ENCODE measurements around the gene BNIP3. TPM values are rescaled to one million over a fixed set of nuclear protein-coding genes. Genes with fewer than 3 reads are reported as not detected.

Gene BNIP3
- total RNA-seq, 1 experiment from 2014 or later = 113 TPM

GRCh38 chr10:131934769-131935168 lies 47.0 kb downstream of the BNIP3 start (continued):
- TF ChIP-seq PREB (CRISPR knock-in tag; IDR thresholded peaks at IDR 0.05; ENCODE audit: borderline replicate concordance) = no peak
- TF ChIP-seq ZNF512 (CRISPR knock-in tag; IDR thresholded peaks at IDR 0.05; ENCODE audit: borderline replicate concordance) = no peak
- TF ChIP-seq USF1 (CRISPR knock-in tag; IDR thresholded peaks at IDR 0.05) = no peak
- no peak for TF ChIP-seq SMAD4 (CRISPR knock-in tag; IDR thresholded peaks at IDR 0.05)
- TF ChIP-seq ZNF423 (CRISPR knock-in tag; IDR thresholded peaks at IDR 0.05) = no peak
- no peak for TF ChIP-seq CTCF (IDR thresholded peaks at IDR 0.05)
- no peak for TF ChIP-seq ZNF232 (CRISPR knock-in tag; IDR thresholded peaks at IDR 0.05)
- no peak for TF ChIP-seq TCF7 (CRISPR knock-in tag; IDR thresholded peaks at IDR 0.05; ENCODE audit: low read depth)
- no peak for TF ChIP-seq NFATC4 (CRISPR knock-in tag; IDR thresholded peaks at IDR 0.05)

- POLR2A ChIA-PET = no interaction called here
- no peaks in the 10 kb centered on the region for H3K27me3 Mint-ChIP-seq (ENCODE audit: low read depth)
- ATAC-seq = no peak
- CTCF ChIA-PET = interaction anchor here (1.0 to 1.5 kb wide), 2 partner anchors 9 to 13 kb away, joined by 3 to 4 read pairs; no protein-coding TSS in a partner anchor
- H3K4me3 Mint-ChIP-seq = no peak overlapping the region
- no peaks in the 10 kb centered on the region; the same call in 1 of the 2 replicates for H3K9me3 Mint-ChIP-seq
- no peak overlapping the region for H3K27ac Mint-ChIP-seq
- peaks cover 40% of the 10 kb centered on the region for H3K4me1 Mint-ChIP-seq
- H3K36me3 Mint-ChIP-seq = peaks cover 30% of the 10 kb centered on the region
- TF ChIP-seq SMAD4 (CRISPR knock-in tag; IDR thresholded peaks at IDR 0.05) = no peak
- no peak for TF ChIP-seq MXD4 (CRISPR knock-in tag; IDR thresholded peaks at IDR 0.05; ENCODE audit: borderline replicate concordance)
- no peak for TF ChIP-seq PRDM15 (CRISPR knock-in tag; IDR thresholded peaks at IDR 0.05)
- TF ChIP-seq NFE2L1 (CRISPR knock-in tag; IDR thresholded peaks at IDR 0.05) = no peak
- no peak for TF ChIP-seq TCF7 (CRISPR knock-in tag; IDR thresholded peaks at IDR 0.05; ENCODE audit: low read depth)
- TF ChIP-seq JUN (CRISPR knock-in tag; IDR thresholded peaks at IDR 0.05) = no peak
- TF ChIP-seq EMX1 (CRISPR knock-in tag; IDR thresholded peaks at IDR 0.05) = no peak
- no peak for TF ChIP-seq FOXP1 (CRISPR knock-in tag; IDR thresholded peaks at IDR 0.05; ENCODE audit: borderline replicate concordance)
- TF ChIP-seq FOXK1 (CRISPR knock-in tag; IDR thresholded peaks at IDR 0.05) = no peak
- TF ChIP-seq MYBL2 (CRISPR knock-in tag; IDR thresholded peaks at IDR 0.05) = no peak
- TF ChIP-seq ZNF416 (CRISPR knock-in tag; IDR thresholded peaks at IDR 0.05) = no peak
- no peak for DNase-seq (ENCODE audit: low spot score)
Measured at GRCh38 chr10:131933696-131934086, 48.0 kb downstream of the BNIP3 start.

Measured in WTC11 (cell line).